Amniotic stem cell (primary cell): Measurements from ENCODE around the gene HLA-DQB1.
"Not testable (repeated sequence)": the region's sequence is repeated elsewhere in the genome, so short reads cannot be mapped to it uniquely, and the experiment has no call there.

Source experiments
- DNase-seq: peaks from one replicate; lab custom pipeline; 2025; lab: John Stamatoyannopoulos, UW

Gene HLA-DQB1

DNA sequence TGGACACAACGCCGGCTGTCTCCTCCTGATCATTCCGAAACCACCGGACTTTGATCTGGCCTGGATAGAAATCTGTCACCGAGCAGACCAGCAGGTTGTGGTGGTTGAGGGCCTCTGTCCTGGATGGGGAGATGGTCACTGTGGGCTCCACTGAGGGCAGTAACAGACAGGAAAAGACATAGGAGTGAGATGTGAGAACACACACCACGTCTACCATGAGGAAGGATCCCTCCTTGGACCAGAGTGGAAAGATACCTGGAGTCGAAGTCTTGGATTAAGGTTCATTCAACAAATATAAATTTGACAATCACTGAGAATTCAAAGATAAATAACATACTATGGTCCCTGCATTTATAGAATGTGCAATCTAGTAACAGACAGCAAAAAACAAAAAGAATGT lies 4.4 kb downstream of the HLA-DQB1 start:
- DNase-seq = no peak

DNA sequence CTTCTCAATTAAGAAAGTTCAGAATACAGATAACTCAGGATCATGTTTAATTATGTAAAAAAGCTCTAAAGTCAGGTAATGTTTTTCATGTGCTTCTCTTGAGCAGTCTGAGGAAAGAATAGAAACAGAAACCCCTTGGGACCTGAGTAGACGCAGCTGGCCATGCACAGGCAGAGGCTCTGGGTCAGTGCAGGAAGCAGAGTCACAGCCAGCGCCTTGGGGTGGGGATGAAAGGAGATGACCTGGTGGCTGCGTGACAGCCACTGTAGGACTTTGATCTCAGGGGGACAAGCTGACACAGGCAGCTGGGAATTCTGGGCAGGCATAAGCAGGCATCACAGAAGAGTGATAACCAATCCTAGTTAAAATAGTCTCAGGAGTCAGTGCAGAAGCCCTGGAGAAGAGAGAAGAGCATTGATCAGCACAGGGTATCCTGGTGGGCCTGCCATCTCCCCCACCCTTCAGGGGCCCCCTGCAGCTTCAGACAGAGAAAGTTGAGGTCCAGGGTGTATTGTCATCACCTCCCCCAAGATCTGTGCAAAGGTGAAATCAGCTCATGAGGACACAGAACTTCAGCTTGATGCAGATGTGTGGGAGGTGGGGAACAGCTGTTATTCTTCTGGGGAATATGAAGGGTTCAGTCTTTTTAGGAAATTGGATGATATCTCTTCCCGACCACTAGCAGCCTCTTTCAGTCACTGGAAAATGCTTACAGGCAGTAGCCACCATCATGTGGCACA lies 6.4 kb downstream of the HLA-DQB1 start:
- DNase-seq = no peak

DNA sequence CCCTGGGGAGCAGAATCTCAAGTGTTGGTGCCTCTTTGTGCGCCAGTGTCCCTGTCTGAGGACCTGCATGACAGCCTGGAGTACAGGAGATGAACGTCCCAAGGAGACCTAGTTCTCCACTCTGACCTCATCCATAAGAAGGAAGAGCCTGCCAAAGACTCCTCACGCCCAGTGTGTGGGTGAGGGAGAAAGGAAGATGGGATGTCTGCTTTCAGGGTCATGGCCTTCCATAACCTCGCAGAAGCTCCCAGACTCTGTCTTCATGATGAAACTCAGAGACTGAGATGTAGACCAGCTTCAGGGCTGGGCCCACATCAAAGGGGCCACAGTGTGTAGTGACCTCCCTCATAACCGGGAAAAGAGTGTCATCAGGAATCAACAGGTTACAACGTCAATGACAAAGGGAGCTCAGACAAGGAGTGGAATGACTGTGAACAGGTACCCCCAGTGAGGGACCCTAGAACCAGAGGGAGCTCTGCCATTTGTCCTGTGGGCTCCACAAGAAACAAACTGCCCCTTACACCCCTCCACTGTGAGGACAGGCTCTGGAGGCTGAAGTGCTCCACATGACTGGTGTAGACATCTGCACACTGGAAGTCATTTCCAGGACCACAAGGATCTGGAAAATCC lies 8.1 kb downstream of the HLA-DQB1 start:
- no peak for DNase-seq

DNA sequence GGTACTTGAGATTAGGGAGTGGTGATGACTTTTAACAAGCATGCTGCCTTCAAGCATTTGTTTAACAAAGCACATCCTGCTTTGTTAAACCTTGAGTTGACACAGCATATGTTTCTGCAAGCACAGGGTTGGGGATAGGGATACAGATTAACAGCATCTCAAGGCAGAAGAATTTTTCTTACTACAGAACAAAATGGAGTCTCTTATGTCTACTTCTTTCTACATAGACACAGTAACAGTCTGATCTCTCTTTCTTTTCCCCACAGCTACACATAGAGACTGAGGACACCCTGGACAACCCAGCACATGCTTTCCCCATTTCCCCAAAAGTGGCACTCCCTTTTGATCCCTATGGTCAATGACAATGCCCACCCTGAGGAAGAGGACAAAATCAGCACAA lies 8.6 kb downstream of the HLA-DQB1 start:
- not testable (repeated sequence) for DNase-seq

DNA sequence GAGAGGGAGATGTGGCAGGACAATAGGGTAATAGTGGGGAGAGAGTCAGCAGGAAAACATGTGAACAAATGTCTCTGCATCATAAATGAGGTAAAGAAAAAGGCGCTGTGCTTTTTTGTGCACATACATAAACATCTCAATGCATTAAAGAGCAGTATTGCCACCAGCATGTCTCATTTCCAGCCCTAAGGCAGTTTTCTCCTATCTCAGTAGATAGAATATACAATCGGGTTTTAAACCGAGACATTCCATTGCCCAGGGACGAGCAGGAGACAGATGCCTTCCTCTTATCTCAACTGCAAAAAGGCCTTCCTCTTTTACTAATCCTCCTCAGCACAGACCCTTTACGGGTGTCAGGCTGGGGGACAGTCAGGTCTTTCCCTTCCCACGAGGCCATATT lies 9.1 kb downstream of the HLA-DQB1 start:
- not testable (repeated sequence) for DNase-seq

DNA sequence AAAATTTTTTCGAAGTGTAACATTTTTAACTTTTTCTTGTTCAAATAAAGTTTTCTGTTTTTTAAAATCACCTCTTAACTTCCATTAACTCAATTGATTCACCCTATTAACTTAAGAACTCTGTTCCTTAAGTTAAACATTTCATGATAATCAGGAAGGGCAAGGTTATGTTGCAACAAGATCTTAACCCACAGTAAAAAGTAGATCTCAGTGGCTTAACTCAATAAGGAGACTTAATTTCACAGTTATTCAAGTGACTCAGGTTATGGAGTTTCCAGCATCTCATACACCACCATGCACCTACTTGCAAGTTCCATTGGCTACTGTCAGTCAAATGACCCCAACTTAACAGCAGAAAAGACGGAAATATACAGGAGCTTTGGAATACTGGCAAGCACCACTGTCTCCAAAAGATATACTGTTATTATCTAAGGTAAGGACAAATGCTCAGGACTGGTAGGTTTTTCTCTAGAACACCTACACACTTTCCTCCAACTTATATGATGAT lies 11.2 kb downstream of the HLA-DQB1 start:
- no peak for DNase-seq

DNA sequence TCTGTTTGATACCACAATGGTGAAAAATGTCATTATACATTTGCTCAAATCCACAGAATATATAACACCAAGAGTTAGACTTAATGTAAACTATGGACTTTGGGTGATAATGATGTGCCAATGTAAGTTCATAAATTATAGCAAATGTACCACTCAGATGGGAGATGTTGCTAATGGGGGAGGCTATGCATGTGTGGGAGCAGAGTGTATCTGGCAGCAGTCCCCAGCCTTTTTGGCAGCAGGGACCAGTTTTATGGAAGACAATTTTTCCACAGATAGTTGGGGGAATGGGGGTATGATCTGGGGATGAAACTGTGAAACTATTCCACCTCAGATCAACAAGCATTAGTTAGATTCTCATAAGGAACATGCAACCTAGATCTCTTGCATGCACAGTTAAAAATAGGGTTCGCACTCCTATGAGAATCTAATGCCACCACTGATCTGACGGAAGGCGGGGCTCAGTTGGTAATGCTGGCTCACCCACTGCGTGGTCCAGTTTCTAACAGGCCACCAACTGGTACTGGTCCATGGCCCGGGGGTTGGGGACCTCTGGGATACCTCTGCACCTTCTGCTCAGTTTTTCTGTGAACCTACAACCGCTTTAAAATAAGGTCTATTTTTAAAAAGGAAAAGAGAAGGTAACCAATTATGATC lies 21.3 kb downstream of the HLA-DQB1 start:
- DNase-seq = no peak

DNA sequence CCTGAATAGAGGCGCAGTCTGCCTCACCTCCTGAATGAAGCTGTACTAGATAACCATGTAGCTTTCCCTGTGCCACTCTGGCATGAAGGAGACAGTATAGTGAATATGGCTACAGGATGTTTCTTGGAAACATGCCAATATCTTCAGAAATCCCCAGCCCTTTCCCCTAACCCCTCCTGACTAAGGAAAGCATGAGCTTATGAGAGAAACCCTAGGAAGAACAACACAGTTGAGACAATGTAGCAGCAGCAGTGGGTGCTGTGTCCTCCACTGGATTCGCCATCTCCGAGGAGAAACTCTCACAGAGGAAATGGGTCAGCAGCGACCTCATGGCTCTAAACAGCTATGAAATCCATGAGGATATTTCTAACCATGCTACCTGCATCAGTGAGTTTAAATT lies 22.6 kb downstream of the HLA-DQB1 start:
- no peak for DNase-seq

DNA sequence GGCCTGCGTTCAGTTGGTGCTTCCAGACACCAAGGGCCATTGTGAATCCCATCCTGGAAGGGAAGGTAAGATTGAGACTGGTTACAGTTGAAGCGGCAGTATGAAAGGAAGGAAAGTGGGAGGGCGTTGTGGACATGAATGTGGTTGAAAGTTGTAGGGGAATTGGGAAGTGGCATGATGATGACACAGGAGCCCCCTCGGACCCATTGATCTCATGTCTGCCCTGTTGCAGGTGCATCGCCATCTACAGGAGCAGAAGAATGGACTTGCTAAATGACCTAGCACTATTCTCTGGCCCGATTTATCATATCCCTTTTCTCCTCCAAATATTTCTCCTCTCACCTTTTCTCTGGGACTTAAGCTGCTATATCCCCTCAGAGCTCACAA lies 23.7 kb downstream of the HLA-DQB1 start:
- no peak for DNase-seq

DNA sequence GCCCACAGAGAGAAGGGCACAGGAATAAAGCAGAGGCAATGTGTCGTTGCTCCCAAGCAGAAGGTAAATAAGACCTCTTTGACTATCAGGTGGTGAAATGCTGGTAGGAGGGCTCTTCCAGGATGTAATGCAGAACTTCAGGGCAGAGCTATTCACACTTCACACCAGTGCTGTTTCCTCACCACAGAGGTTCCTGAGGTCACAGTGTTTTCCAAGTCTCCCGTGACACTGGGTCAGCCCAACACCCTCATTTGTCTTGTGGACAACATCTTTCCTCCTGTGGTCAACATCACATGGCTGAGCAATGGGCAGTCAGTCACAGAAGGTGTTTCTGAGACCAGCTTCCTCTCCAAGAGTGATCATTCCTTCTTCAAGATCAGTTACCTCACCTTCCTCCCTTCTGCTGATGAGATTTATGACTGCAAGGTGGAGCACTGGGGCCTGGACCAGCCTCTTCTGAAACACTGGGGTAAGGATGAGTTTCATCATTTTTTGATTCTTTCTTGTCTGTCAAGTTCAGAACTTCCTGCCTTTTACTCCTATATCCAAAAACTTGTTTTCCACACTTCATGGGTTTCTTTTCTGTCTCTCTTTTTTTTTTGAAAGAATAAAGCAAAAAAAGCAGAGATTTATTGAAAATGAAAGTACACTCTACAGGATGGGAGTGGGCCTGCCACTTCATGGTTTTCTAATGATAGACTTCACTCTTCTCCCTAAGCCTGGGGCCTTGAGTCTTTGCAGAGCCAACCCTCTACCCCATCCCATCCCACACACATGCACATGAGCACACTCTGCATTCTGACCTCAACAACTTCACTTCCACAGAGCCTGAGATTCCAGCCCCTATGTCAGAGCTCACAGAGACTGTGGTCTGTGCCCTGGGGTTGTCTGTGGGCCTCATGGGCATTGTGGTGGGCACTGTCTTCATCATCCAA lies 24.4 kb downstream of the HLA-DQB1 start:
- DNase-seq = not testable (repeated sequence)

DNA sequence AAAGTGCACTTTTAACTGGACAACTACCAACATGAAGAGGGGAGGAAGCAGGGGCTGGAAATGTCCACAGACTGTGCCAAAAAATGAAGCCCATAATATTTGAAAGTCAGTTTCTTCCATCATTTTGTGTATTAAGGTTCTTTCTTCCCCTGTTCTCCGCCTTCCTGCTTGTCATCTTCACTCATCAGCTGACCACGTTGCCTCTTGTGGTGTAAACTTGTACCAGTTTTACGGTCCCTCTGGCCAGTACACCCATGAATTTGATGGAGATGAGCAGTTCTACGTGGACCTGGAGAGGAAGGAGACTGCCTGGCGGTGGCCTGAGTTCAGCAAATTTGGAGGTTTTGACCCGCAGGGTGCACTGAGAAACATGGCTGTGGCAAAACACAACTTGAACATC lies 25.3 kb downstream of the HLA-DQB1 start:
- no peak for DNase-seq

DNA sequence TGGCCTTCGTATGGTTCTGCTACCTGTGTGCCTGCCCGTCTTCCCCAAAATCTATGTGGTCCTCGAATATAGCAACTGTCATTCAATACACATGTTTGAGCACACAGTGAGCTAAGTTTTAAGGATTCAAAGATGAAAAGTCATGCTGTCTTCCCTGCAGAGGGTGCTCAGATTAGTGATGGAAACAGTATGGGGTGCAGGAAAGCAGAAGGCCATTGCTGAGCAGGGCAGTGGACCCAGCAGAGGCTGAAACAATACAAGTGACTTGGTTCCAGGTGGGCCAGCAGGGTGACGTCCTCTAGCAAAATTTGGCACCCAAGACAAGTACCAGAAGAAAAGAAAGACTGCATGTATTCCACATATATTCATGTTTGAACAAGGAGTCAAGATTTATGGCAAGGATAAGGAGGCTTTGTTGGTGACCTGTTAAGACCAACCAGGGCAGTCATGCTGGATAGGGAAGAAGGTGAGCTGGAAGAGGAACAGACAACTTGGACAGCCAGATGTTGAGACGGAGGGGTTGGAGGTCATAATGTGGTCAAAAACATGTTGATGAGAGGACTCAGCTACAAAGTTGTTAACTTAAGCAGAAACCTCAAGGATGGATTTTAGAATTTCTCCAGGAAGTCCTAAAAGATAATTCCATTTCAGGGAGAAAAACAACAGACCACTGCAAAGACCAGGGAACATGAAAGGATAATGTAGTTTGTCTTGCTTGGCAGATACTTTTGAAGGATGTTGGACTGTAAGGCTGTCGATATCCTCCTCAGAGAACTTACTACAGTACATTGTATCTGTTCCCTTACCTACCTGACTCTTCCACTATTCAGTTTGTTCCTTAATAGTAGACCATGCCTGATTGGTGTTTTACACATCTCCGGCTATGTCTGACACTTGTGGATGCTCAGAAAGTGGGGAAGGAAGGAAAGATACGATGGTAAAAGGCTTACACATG lies 26.7 kb downstream of the HLA-DQB1 start:
- no peak for DNase-seq

DNA sequence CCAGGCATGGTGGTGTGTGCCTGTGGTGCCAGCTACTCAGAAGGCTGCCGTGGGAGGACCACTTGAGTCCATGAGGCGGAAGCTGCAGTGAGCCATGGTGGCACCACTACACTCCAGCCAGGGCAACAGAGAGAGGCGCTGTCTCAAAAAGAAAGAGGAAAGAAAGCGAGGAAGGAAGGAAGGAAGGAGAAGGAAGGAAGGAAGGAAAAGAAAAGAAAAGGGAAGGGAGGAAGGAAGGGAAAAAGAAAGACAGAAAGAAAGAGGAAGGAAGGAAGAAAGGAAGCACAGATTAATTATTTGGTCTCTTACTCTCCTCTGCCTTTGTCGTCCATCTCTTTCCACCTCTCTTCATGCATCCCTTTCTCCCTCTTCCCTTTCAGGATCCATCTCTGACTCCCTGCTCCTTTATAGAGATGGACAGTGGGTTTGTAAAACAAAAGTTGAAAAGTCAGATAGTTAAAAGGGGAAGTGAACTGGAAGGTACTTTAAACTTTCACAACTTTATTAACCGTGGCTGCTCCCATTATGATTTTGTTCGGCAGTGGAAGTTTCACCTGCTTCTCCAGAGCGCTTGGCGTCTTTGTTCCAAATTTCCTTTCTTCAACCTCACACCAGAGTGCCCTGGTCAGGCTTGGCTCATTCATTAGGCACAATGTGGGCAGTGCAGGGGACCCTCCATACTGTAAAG lies 27.8 kb downstream of the HLA-DQB1 start:
- DNase-seq = no peak

DNA sequence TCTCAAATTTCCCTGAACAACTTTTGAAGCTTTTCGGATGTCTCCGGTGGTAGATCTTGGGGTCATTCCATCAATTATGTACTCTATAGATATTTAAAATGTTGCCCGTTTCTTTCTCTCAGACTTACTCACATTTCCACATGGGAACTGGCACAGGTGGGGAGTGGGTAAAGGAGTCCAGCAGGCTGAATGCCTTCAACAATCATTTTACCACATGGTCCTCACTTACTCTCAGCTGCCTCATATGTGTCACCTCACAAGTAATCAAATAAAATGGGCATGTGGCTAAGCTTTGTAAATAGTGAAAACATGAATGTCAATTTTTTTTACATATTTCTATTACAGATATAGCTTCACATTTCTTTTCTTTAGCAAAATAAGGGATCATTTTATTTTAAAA lies 28.6 kb downstream of the HLA-DQB1 start:
- DNase-seq = no peak

DNA sequence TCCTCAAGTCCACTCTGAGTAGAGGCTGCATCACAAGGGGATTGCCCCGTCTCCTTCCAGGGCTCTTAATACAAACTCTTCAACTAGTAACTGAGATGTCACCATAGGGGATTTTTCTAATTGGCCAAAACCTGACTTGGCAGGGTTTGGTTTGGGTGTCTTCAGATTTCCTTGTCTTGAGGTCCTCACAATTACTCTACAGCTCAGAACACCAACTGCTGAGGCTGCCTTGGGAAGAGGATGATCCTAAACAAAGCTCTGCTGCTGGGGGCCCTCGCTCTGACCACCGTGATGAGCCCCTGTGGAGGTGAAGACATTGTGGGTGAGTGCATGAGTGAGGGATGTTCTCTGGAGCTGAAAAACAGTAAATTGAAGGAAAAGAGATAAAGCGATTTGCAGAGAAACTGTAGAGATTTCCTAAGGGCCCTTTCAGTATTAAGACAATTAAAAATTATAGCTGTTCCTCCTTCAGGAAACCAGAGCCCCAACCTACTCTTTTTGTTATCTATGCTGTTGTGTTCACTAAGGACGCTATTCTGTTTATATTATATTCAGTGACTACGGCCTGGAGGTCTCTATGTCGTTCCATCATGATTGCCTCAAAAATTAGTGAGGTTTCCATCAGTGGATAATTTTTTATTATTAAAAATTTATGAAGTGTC lies 29.1 kb downstream of the HLA-DQB1 start, which contains the start of gene HLA-DQA1:
TSS of gene HLA-DQA1 (plus strand) at position 188 of the 662 bp plus-strand sequence. CDS start at position 241, 53 bp downstream.
- DNase-seq = no peak

DNA sequence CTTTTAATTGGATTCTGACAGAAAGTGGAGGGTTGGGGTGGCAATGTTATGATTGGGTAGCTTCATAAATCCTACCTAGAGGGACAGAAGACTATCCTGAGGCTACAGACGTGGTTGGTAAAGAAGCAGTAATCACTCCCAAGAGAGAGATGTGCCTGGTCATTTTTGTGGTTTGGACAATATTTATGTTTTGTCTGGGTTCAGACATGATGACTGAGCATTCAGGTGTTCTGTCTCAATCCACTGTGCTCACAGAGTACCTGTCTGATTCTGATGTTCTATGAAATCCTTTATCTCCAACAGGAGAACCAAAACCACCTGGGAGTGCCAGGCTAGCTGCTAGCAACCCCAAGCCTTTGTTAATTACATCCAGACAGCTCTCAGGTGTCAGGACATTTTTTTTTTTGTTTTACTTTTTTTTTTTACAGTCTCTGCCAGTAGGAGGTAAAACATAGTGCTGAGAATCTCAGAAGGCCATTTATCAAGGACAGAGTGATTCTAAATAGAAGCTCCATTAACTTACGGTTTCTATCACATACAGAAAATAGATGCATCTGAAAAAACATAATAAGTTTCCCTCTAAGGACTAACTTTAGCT lies 30.8 kb downstream of the HLA-DQB1 start:
- no peak for DNase-seq

DNA sequence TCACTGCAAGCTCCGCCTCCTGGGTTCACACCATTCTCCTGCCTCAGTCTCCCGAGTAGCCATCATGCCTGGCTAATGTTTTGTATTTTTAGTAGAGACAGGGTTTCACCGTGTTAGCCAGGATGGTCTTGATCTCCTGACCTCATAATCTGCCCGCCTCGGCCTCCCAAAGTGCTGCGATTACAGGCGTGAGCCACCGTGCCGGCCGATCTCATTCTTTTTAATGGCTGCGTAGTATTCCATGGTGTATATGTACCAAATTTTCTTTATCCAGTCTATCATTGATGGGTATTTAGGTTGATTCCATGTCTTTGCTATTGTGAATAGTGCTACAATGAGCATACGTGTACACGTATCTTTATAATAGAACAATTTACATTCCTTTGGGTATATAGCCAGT lies 36.7 kb downstream of the HLA-DQB1 start:
- not testable (repeated sequence) for DNase-seq

DNA sequence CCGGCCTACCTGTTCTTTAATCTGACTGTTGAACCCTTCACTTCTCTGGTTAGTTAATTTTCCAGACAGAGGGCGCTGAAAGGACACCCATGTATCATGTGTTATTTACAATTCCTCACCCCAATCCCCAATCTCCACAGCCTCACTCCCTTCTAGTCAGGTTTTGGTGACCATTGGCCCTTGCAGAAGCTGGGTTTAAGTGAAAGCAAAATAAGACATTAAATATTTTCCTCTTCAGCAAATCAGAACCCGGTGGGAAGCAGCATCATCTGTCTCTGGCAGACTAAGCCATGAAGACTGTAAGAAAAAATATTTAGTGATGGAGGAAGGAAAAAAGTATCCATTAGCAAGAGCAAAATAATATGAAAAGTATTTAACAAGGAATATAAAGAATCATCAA lies 38.6 kb downstream of the HLA-DQB1 start:
- no peak for DNase-seq

DNA sequence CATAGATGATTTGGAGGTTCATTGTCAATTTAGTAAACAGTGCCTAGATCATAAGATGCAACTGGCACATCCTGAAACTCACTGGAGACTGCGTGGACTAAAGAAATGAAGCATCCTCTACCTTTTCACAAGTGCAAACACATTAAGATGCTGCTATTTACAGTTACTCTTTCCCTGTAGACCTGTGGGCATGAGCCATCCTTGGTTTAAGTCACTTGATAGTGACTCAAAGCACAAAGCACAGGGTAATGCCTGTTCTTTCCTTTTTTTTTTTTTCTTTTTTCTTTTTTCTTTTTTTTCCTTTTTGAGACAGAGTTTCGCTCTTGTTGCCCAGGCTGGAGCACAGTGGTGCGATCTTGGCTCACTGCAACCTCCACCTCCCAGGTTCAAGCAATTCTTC lies 39.2 kb downstream of the HLA-DQB1 start:
- DNase-seq = no peak
